ENCODE measurements around the gene CXorf38. TPM values are rescaled to one million over a fixed set of nuclear protein-coding genes. Genes with fewer than 3 reads are reported as not detected.

CXorf38 gene
- total and polyA plus RNA-seq, 9 of the 15 experiments (the other 6 are each of a cell fraction or from before 2014, with no cell fraction given) = 1.2 to 12.8 (median 8.4) TPM

GRCh38 chrX:40580537-40581335 lies 66.6 kb downstream of the CXorf38 start, which contains the start of gene ATP6AP2 (continued):
- TF ChIP-seq MNT (conservative IDR thresholded peaks at IDR 0.05) (peak in 1 of 2 experiments; percentile 32; a peak in 2 of 4 replicates), ZNF121 (CRISPR knock-in tag; conservative IDR thresholded peaks at IDR 0.05) (no peak), MAFF (IDR thresholded peaks at IDR 0.05; ENCODE audit: low read length) (no peak), TFAP4 (CRISPR knock-in tag; IDR thresholded peaks at IDR 0.05; ENCODE audit: borderline replicate concordance) (peak; percentile 94), MTA1 (IDR thresholded peaks at IDR 0.05; ENCODE audit: borderline replicate concordance) (peak; percentile 95), ZC3H11A (IDR thresholded peaks at IDR 0.05; ENCODE audit: low read depth, low read length) (no peak), CREM (IDR thresholded peaks at IDR 0.05; ENCODE audit: low read depth) (peak; percentile 97), FIP1L1 (IDR thresholded peaks at IDR 0.05; ENCODE audit: low read depth, low read length, poor library complexity, severe bottlenecking) (no peak), PYGO2 (tag; IDR thresholded peaks at IDR 0.05) (no peak), ZNF175 (CRISPR knock-in tag; IDR thresholded peaks at IDR 0.05; ENCODE audit: low read depth) (no peak), FOXA3 (CRISPR knock-in tag; conservative IDR thresholded peaks at IDR 0.05 in 1 of 2, IDR thresholded peaks at IDR 0.05 in 1 of 2) (no peak), ZNF639 (CRISPR knock-in tag; conservative IDR thresholded peaks at IDR 0.05 in 1 of 2, IDR thresholded peaks at IDR 0.05 in 1 of 2) (0 out of 4 replicates have a peak, but pooled peaks of 1 of the 2 experiments have one; percentile 21), NEUROD1 (IDR thresholded peaks at IDR 0.05; ENCODE audit: borderline replicate concordance, low read depth, low read length, partially characterized antibody) (peak; percentile 51), EP400 (IDR thresholded peaks at IDR 0.05) (peak; percentile 9; the same call in 1 of the 2 replicates)
- TF ChIP-seq, protein P1, sequence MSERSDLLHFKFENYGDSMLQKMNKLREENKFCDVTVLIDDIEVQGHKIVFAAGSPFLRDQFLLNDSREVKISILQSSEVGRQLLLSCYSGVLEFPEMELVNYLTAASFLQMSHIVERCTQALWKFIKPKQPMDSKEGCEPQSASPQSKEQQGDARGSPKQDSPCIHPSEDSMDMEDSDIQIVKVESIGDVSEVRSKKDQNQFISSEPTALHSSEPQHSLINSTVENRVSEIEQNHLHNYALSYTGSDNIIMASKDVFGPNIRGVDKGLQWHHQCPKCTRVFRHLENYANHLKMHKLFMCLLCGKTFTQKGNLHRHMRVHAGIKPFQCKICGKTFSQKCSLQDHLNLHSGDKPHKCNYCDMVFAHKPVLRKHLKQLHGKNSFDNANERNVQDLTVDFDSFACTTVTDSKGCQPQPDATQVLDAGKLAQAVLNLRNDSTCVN (CRISPR knock-in tag; IDR thresholded peaks at IDR 0.05) = no peak
- TF ChIP-seq, protein P2, sequence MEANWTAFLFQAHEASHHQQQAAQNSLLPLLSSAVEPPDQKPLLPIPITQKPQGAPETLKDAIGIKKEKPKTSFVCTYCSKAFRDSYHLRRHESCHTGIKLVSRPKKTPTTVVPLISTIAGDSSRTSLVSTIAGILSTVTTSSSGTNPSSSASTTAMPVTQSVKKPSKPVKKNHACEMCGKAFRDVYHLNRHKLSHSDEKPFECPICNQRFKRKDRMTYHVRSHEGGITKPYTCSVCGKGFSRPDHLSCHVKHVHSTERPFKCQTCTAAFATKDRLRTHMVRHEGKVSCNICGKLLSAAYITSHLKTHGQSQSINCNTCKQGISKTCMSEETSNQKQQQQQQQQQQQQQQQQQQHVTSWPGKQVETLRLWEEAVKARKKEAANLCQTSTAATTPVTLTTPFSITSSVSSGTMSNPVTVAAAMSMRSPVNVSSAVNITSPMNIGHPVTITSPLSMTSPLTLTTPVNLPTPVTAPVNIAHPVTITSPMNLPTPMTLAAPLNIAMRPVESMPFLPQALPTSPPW (CRISPR knock-in tag; IDR thresholded peaks at IDR 0.05) = peak; percentile 65

All from K562 (cell line).